GM12872 (cell line): Measurements from ENCODE around the gene ADD2.

Experiments used
- CTCF ChIP-seq: IDR thresholded peaks from 3 replicates; pipeline ENCODE4 v1.5.1; 2011; ENCODE audit warnings: low read depth, mild to moderate bottlenecking, low read length, moderate library complexity; ENCODE audit not compliant: insufficient read depth

The ADD2 gene

GRCh38 chr2:70779491-70779890 is 11.5 kb upstream of the ADD2 start:
- TF ChIP-seq CTCF = no peak

- no peak for TF ChIP-seq CTCF
Measured at GRCh38 chr2:70778676-70779075, 10.7 kb upstream of the ADD2 start.

GRCh38 chr2:70777450-70777849 is 9.4 kb upstream of the ADD2 start:
- TF ChIP-seq CTCF = no peak

GRCh38 chr2:70776266-70776665 is 8.3 kb upstream of the ADD2 start:
- no peak for TF ChIP-seq CTCF

GRCh38 chr2:70775141-70775540 is 7.1 kb upstream of the ADD2 start:
- no peak for TF ChIP-seq CTCF

- no peak for TF ChIP-seq CTCF
Measured at GRCh38 chr2:70772486-70773155, 4.6 kb upstream of the ADD2 start.

GRCh38 chr2:70771446-70771845 is 3.4 kb upstream of the ADD2 start:
- TF ChIP-seq CTCF = no peak

- TF ChIP-seq CTCF = no peak
Measured at GRCh38 chr2:70769450-70769849, 1.4 kb upstream of the ADD2 start.
